Gastrocnemius medialis (tissue), 4 donors: ENCODE data around the gene GALNT17.

ENCODE experiments used
- POLR2A ChIP-seq, 2 donors: fragments of 450-650 bp; IDR thresholded peaks; one replicate each; pipeline ENCODE4 v1.6.1; 2017; ENCODE audit warnings: antibody characterized with exemption in 2 of 2, mild to moderate bottlenecking in 2 of 2, moderate library complexity in 2 of 2
- TF ChIP-seq, protein P1 (sequence below), 5 experiments: fragments of 450-650 bp in 3 of 5; fragments of 200-600 bp in 2 of 5; sonication (generic) in 2 of 5; IDR thresholded peaks in 4 of 5; conservative IDR thresholded peaks in 1 of 5; 1 replicate in 4 of 5; 2 replicates in 1 of 5; pipeline ENCODE4 v1.5.1; 2016 to 2019; ENCODE audit warnings: antibody characterized with exemption in 5 of 5, mild to moderate bottlenecking in 3 of 5, moderate library complexity in 3 of 5

DNA sequence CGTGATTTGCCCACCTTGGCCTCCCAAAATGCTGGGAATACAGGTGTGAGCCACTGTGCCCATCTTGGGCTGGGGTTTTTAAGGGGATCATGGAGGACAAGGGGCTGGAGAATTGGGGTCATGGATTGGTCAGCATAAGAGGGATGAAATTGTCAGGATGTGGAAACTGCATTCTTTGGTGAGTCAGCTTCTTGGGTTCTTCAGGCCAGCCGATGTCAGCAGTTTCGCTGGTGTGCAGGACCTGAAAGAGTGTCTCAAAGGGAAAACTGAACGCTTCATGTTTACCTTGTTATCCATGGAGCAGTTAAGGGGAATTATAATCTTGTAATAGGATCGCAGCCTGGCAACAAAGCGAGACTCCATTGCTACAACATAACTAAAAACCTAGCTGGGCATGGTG is 13.0 kb downstream of the GALNT17 start:
- TF ChIP-seq, protein P1, sequence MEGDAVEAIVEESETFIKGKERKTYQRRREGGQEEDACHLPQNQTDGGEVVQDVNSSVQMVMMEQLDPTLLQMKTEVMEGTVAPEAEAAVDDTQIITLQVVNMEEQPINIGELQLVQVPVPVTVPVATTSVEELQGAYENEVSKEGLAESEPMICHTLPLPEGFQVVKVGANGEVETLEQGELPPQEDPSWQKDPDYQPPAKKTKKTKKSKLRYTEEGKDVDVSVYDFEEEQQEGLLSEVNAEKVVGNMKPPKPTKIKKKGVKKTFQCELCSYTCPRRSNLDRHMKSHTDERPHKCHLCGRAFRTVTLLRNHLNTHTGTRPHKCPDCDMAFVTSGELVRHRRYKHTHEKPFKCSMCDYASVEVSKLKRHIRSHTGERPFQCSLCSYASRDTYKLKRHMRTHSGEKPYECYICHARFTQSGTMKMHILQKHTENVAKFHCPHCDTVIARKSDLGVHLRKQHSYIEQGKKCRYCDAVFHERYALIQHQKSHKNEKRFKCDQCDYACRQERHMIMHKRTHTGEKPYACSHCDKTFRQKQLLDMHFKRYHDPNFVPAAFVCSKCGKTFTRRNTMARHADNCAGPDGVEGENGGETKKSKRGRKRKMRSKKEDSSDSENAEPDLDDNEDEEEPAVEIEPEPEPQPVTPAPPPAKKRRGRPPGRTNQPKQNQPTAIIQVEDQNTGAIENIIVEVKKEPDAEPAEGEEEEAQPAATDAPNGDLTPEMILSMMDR (IDR thresholded peaks at IDR 0.05 in 4 of 5, conservative IDR thresholded peaks at IDR 0.05 in 1 of 5), result no peak
- TF ChIP-seq POLR2A (IDR thresholded peaks at IDR 0.05), result no peak
